Left ventricle myocardium superior (tissue), 1 donor: Measurements from ENCODE around the gene DUSP1. TPM values are rescaled to one million over a fixed set of nuclear protein-coding genes. Genes with fewer than 3 reads are reported as not detected.
"Not testable (repeated sequence)": the region's sequence is repeated elsewhere in the genome, so short reads cannot be mapped to it uniquely, and the experiment has no call there.

Source experiments
- ATAC-seq: fragments of 200-7000 bp; cut with Tn5 transposase; one replicate; pipeline ENCODE4 v1.9.1; 2020; ENCODE audit warnings: mild to moderate bottlenecking, moderate library complexity
- DNase-seq: peaks from one replicate; pipeline ENCODE4 v3.0.0-alpha.2; 2020
- intact Hi-C: fragments of 100-400 bp; cut with micrococcal nuclease; formaldehyde crosslinking; loops from one replicate; pipeline ENCODE4 v1.11.0; 2022
- long read RNA-seq: library from polyadenylated mRNA; unstranded; transcript quantifications from one replicate; pipeline ENCODE4 v2.0.0, GENCODE V29; 2021
- total RNA-seq: library from RNA; stranded (reverse); fragmentation: NEBNext Ultra II Directional; extraction: Animal tissue kit (Norgen Biotek cat#: 25700); gene quantifications from one replicate; pipeline ENCODE4 v1.2.1, GENCODE V29; 2021
- donor health status: DM: no; HTN: yes; CAD: no; lungs with severe emphysema.

DUSP1 gene
- 98.9 TPM for total RNA-seq
- long read RNA-seq, transcript DUSP1-201 (4 exons, 2,019 nt): major isoform, 224 of 243 reads
- long read RNA-seq, partial matches to known transcripts: 5 of 243 reads
- long read RNA-seq, other reads (novel, unspliced or antisense): 14 of 243 reads

GRCh38 chr5:172770675-172771438 lies at the start of gene DUSP1:
TSS of gene DUSP1 (minus strand) at chr5:172771195. CDS start at chr5:172770952, 243 bp downstream.
- intact Hi-C loops: loop anchor here (5.0 to 10.0 kb wide), 2 partner anchors 54 to 134 kb away; no protein-coding TSS in a partner anchor
- ATAC-seq: peak; percentile 71
- peak; percentile 100 for DNase-seq

- no peak for DNase-seq
- peak; percentile 49 for ATAC-seq
- intact Hi-C loops: no loop called here
Observed at GRCh38 chr5:172820046-172820767, 49.2 kb upstream of the DUSP1 start.

- ATAC-seq (no peak), DNase-seq (no peak)
- intact Hi-C loops: no loop called here
Observed at GRCh38 chr5:172819569-172819968, 48.6 kb upstream of the DUSP1 start.

- DNase-seq: no peak
- intact Hi-C loops: no loop called here
- no peak for ATAC-seq
Observed at GRCh38 chr5:172818081-172818480, 47.1 kb upstream of the DUSP1 start.

GRCh38 chr5:172817664-172818063 lies 46.7 kb upstream of the DUSP1 start:
- intact Hi-C loops: no loop called here
- ATAC-seq: no peak
- DNase-seq: no peak

GRCh38 chr5:172816925-172817562 lies 46.0 kb upstream of the DUSP1 start:
- intact Hi-C loops: no loop called here

GRCh38 chr5:172815631-172816030 lies 44.6 kb upstream of the DUSP1 start:
- no peak for DNase-seq
- no peak for ATAC-seq
- intact Hi-C loops: no loop called here

More at GRCh38 chr5:172816925-172817562, 46.0 kb upstream of the DUSP1 start:
- no peak for DNase-seq
- no peak for ATAC-seq

GRCh38 chr5:172810996-172811395 lies 40.0 kb upstream of the DUSP1 start:
- DNase-seq, intact Hi-C loops, ATAC-seq: not testable (repeated sequence)

GRCh38 chr5:172809774-172810173 lies 38.8 kb upstream of the DUSP1 start:
- no peak for DNase-seq
- no peak for ATAC-seq
- intact Hi-C loops: no loop called here

- no peak for DNase-seq
- intact Hi-C loops: no loop called here
- ATAC-seq: no peak
Observed at GRCh38 chr5:172807766-172808311, 36.8 kb upstream of the DUSP1 start.

GRCh38 chr5:172806897-172807672 lies 36.1 kb upstream of the DUSP1 start:
- intact Hi-C loops: no loop called here
- ATAC-seq (peak; percentile 97), DNase-seq (peak; percentile 86)

GRCh38 chr5:172805736-172806255 lies 34.8 kb upstream of the DUSP1 start:
- intact Hi-C loops: no loop called here
- DNase-seq (no peak), ATAC-seq (no peak)

- no peak for ATAC-seq
- intact Hi-C loops: no loop called here
- DNase-seq: no peak
Observed at GRCh38 chr5:172805018-172805683, 34.2 kb upstream of the DUSP1 start.

- ATAC-seq: no peak
- intact Hi-C loops: no loop called here
- no peak for DNase-seq
Observed at GRCh38 chr5:172802567-172803176, 31.7 kb upstream of the DUSP1 start.

- DNase-seq: no peak
- no peak for ATAC-seq
- intact Hi-C loops: no loop called here
Observed at GRCh38 chr5:172802112-172802511, 31.1 kb upstream of the DUSP1 start.

GRCh38 chr5:172801179-172801671 lies 30.2 kb upstream of the DUSP1 start:
- intact Hi-C loops: no loop called here
- DNase-seq: no peak

GRCh38 chr5:172800088-172800551 lies 29.1 kb upstream of the DUSP1 start:
- DNase-seq (peak; percentile 70), ATAC-seq (peak; percentile 14)
- intact Hi-C loops: no loop called here

More at GRCh38 chr5:172801179-172801671, 30.2 kb upstream of the DUSP1 start:
- no peak for ATAC-seq
